HG03432 (cell line): Measurements from ENCODE around the gene CBFA2T2.
"Not testable (repeated sequence)": the region's sequence is repeated elsewhere in the genome, so short reads cannot be mapped to it uniquely, and the experiment has no call there.

ENCODE experiments used
- ATAC-seq: cut with Tn5 transposase; IDR thresholded peaks from one replicate; pipeline ENCODE4 v1.9.1; 2021; ENCODE audit warnings: mild to moderate bottlenecking, moderate library complexity; ENCODE audit not compliant: unreplicated experiment

The CBFA2T2 gene

GRCh38 chr20:33568868-33569801 is 79.2 kb downstream of the CBFA2T2 start:
- ATAC-seq: no peak

- ATAC-seq: no peak
Observed at GRCh38 chr20:33569802-33570391, 80.0 kb downstream of the CBFA2T2 start.

- no peak for ATAC-seq
Observed at GRCh38 chr20:33570743-33571142, 80.8 kb downstream of the CBFA2T2 start.

- ATAC-seq: not testable (repeated sequence)
Observed at GRCh38 chr20:33573268-33573667, 83.4 kb downstream of the CBFA2T2 start.

GRCh38 chr20:33575282-33575681 is 85.4 kb downstream of the CBFA2T2 start:
- no peak for ATAC-seq

- no peak for ATAC-seq
Observed at GRCh38 chr20:33576432-33577125, 86.7 kb downstream of the CBFA2T2 start.

- no peak for ATAC-seq
Observed at GRCh38 chr20:33578510-33578909, 88.6 kb downstream of the CBFA2T2 start.

- no peak for ATAC-seq
Observed at GRCh38 chr20:33583143-33583542, 93.2 kb downstream of the CBFA2T2 start.

- ATAC-seq: no peak
Observed at GRCh38 chr20:33584976-33585375, 95.1 kb downstream of the CBFA2T2 start.

- no peak for ATAC-seq
Observed at GRCh38 chr20:33585413-33585812, 95.5 kb downstream of the CBFA2T2 start.

- no peak for ATAC-seq
Observed at GRCh38 chr20:33589059-33589458, 99.2 kb downstream of the CBFA2T2 start.

GRCh38 chr20:33591901-33592300 is 102.0 kb downstream of the CBFA2T2 start:
- ATAC-seq: not testable (repeated sequence)

GRCh38 chr20:33594743-33595142 is 104.8 kb downstream of the CBFA2T2 start:
- no peak for ATAC-seq

GRCh38 chr20:33600414-33600813 is 110.5 kb downstream of the CBFA2T2 start:
- no peak for ATAC-seq

GRCh38 chr20:33600981-33601380 is 111.1 kb downstream of the CBFA2T2 start:
- ATAC-seq: no peak

GRCh38 chr20:33601861-33602260 is 112.0 kb downstream of the CBFA2T2 start:
- no peak for ATAC-seq

- ATAC-seq: peak; percentile 46
Observed at GRCh38 chr20:33602826-33603590, 113.1 kb downstream of the CBFA2T2 start.

- ATAC-seq: no peak
Observed at GRCh38 chr20:33604084-33604990, 114.4 kb downstream of the CBFA2T2 start.

- ATAC-seq: no peak
Observed at GRCh38 chr20:33604991-33605370, 115.1 kb downstream of the CBFA2T2 start.
